ENCODE data around the gene CSF3R. TPM values are rescaled to one million over a fixed set of nuclear protein-coding genes. Genes with fewer than 3 reads are reported as not detected.

CSF3R gene
- not detected in 2 replicates for total RNA-seq

DNA sequence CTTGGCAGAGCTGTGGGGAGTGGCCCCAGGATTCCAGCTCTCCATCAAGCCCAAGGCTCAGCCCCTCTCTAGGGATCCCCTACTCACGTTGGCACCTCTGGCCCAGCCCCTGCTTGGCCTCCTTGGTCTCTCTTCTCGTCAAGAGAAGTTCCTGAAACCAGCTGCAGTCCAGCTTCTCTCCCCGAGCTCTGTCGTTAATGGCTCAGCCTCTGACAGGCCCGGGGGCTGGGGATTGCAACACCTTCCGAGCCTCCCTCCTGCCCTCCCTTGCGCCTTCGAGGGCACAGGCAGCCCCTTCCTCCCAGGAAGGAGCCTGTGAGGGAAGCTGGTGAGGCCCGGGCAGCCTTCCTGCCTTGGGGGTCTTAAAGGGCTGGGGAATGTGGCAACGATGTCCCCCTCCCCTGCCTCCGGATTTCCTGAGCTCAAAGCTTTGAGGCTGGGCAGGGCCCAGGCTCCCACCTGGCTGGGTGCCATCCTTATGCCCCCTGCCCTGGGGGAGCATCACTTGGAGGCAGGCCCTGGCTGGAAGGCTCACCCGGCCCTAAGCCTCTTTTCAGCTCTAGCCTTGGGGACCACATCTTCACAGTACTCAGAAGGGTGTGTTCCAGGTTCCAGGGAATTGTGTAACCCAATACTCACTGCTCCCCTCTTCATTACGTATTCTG is at the start of gene CSF3R:
Gene CSF3R (minus strand): TSS at position 190 of the 665 bp plus-strand sequence. CDS start 3,417 bp downstream, outside the sequence.
- DNase-seq (ENCODE audit: low read depth in 2 of 2) = no peak

DNA sequence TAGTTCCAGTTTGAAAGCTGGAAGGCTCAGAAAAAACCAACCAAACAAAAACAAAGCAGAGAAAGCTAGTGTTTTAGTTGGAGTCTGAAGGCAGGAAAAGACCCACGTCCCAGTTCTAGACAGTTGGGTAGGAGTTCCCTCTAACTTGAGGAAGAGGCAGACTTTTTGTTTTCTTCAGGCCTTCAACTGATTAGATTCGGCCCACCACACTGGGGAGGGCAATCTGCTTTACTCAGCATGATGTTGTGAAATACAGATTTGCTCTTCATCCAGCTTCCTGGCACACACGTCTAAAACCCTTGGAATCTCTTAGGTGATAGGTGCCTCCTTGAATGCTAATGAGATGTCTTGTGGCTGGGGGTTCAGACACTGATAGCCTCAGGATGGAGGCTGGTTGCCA is 49.1 kb upstream of the CSF3R start:
- no peak for DNase-seq (ENCODE audit: low read depth in 2 of 2)

DNA sequence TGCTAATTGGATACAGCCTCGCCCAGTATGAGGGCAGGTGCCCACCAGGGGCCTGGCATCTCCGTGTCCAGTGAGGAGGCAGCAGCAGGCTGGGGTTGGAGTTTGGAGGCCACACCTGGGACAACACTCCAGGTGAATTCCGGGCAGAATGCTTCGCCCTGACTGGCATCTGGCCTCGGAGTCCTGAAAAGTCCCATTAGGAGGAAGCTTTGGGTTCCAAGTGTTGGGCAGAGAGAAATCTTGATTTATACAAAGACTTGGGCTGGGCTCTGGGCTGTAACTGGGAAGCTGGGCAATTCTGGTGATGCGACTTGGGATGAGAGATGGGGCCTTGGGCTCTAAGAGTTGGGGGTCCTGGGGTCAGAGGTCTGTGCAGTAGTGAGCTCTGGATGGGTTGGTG is 48.1 kb upstream of the CSF3R start:
- DNase-seq (ENCODE audit: low read depth in 2 of 2) = no peak

DNA sequence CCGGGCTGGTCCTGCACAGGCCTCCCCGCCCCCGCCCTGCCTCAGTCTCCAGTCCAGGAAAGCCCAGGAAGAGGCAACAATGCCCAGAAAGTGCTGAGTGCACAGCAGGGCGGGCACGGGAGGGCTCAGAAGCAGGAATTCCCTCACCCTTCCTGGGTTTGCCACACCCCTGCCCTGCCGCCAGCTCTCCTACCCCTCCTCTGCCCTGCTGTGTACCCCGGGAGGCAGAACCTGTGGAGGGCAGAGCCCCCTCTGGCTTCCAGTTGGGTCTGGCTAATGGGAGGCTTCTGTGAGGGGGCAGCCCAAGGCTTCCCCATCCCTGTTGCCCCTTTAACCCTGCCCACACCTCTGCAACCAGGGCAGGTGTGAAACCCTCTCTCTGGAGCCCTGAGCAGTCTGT is 47.5 kb upstream of the CSF3R start:
- no peak for DNase-seq (ENCODE audit: low read depth in 2 of 2)

DNA sequence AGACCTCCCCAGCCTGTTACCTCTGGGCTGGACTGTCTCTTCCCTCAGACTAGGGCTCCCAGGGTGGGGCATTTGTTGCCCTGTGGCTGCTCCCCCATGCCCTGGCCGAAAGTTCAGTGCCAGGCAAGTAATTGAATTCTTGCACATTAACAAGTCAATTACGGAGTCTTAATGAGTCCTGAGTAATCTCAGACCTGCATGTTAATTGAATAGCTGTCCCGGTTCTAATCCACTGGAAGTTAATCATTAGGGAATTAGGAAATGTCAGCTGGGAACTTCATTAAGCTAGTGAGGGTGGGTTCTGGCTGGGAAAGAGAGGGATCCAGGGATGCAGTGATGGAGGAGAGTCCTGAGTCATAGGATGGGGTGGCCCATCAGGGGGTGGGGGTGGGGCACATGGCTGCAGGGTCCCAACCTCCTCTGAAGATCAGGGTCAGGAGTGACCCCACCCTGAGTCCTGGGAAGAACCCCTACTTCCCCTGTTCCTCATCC is 47.1 kb upstream of the CSF3R start:
- DNase-seq (ENCODE audit: low read depth in 2 of 2) = no peak

DNA sequence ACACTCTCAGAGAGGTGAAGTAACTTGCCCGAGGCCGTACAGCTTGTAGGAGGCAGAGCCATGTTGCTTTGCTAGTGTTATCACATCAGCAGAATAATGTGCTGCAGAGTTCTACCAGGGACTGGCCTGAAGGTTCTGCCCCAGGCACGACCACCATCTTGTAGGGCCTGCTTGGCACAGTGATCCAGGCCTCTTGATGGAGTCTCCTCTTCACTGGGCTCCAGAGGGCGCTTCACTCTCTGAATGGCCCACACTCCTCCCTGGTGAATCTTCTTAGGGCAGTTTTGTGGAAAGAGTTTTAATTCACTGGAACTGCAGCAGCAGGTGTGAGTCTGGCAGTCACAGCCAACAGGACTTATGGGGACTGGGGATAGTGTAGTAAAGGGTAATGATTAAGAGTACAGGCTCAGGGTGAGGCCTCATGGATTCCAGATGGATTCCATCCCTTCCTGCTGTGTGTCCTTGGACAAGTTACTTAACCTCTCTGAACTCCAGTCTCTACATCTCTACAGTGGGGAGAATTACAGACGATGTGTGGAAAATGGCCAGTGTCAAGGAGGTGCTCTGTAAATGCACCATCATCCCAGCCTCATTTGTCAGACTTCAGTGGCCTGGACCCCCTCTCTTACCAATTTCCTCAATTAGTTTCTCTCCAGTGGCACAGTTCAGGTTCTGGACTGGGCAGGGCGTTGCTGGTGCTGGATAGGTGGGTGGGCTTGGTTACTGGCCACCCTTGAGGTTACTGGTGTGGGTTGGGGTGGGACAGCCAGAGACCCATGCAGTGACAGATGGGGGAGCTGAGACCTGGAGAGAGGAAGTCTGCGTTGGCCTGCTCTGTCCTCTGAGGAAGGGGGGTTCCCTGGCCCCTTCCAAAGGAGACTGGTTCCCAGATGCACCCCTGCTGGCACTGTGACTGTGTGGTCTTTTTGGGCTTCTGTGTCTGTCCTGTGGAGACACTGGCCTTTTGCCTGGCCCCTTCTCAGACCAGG is 45.9 kb upstream of the CSF3R start:
- no peak for DNase-seq (ENCODE audit: low read depth in 2 of 2)

DNA sequence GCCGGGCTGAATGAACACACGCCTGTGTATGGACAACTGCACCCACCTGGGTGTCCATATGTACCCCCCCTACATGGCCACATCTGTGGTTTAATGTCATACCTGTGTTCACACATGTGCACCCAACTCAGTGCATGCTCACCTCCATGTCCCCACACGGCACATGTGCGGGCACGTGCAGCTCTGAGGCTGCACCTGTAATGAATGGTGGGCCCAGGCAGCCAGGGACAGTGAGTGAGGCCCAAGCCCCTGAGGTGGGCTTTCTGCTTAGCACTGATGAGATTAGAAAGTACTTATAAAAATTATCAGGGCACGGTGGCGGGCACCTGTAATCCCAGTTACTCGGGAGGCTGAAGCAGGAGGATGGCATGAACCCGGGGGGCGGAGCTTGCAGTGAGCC is 42.5 kb upstream of the CSF3R start:
- DNase-seq (ENCODE audit: low read depth in 2 of 2) = no peak

DNA sequence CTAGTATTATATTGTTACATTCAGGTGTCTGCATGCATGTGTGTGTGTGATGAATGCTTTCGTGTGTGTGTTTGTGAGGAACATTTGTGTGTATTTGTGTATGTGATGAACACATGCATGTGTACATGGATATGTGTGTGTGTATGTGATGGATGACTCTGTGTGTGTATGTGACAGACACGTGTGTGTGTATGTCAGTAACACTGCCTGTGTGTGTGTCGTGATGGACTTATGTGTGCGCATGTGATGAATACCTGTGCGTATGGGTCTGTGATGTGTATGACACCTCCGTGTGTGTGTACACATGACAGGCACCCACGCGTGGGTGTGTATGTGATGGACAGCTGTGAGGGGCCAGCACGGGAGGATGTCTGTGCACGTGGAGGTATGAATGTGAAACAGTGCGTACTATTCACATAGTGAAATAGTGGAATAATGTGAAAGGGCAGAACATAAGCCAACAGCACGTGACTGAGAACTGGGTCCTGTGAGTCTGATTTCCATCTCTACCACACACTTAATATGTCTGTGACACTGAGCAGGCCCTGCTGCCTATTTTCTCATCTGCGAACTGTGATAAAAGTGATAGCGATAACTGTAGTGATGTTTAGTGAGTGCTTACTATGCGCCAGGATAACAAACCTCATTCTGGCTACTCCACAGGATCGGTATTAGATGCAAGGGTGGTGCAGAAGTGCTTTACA is 41.8 kb upstream of the CSF3R start:
- no peak for DNase-seq (ENCODE audit: low read depth in 2 of 2)

DNA sequence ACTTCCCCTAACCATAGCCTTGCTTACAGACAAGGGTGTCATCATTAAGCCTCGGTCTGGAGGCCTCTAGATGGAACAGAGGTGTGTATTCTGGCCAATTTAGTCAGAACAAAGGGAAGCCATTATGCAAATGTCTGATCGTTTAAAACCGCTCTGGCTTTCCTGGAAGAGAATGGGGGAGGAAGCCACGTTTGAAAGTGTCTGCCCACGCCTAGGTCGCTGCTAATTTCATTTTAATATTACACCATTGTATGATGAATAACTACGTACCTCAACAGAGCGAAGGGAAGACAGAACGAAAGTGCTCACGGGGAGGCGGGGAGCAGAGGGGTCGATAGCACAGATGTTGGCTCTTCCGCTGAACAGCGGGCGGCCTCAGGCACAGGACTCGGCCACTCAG is 41.1 kb upstream of the CSF3R start:
- no peak for DNase-seq (ENCODE audit: low read depth in 2 of 2)

DNA sequence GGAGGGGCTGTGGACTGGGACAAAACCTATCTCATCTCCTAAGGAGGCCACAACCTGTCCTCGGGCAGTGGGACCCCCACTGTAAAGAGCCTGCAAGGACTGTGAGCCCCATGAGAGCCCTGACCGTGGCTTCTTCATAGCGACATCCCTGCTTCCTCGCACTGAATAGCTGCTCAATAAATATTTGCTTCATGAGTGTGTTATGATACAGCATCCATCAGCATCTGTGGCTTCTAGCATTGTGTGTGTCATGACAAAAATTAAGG is 40.5 kb upstream of the CSF3R start:
- no peak for DNase-seq (ENCODE audit: low read depth in 2 of 2)

DNA sequence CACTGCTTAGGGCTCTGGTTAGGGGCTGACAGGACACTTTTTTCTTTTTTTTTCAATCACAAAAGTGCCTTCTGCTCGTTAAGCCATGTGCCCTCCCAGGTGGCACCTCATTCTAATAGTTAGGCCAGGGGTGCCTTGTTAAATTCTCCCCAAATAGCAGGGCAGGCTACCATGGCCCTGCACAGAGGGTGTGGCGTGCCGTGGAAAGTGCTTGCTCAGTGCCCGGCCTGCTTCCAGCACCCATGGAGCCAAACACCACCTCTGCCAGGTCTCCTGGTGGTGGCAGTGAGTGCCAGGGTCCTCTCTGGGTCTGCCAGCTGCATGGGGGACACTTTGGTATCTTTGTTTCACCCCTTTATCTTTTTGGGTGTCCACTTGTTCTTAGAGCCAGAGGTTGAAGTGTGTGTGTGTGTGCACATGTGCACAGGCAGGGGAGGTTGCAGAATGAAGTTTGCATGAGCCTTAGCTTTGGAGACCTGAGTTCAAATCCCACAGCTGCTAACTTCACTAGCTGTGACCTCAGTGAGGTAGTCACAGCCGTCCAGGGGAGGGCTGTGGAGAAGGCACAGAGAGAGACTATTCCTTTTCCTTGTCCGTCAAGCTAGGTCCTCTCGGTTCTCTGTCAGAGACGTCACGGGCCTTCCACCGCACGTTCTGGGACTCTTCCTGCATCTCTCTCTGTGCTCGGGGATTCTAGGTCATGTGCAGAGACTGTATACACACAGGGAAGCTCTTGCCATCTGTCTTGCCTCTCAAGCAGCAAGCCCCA is 39.9 kb upstream of the CSF3R start:
- DNase-seq (ENCODE audit: low read depth in 2 of 2) = no peak

DNA sequence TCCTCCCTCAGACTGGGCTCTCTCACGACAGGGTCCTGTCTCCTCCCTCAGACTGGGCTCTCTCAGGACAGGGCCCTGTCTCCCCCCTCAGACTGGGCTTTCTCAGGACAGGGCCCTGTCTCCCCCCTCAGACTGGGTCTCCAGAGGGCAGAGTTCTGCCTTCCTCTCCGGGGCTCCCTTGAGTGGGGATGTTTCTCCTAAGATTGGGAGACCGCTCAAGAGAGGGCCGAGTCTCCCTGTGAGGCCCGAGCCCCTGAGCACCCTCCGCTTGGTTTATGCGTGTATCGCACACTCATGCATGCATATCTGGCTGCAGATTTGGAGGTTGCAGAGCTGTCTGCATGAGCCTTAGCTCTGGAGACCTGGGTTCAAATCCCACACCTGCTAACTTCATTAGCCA is 39.3 kb upstream of the CSF3R start:
- DNase-seq (ENCODE audit: low read depth in 2 of 2) = no peak

DNA sequence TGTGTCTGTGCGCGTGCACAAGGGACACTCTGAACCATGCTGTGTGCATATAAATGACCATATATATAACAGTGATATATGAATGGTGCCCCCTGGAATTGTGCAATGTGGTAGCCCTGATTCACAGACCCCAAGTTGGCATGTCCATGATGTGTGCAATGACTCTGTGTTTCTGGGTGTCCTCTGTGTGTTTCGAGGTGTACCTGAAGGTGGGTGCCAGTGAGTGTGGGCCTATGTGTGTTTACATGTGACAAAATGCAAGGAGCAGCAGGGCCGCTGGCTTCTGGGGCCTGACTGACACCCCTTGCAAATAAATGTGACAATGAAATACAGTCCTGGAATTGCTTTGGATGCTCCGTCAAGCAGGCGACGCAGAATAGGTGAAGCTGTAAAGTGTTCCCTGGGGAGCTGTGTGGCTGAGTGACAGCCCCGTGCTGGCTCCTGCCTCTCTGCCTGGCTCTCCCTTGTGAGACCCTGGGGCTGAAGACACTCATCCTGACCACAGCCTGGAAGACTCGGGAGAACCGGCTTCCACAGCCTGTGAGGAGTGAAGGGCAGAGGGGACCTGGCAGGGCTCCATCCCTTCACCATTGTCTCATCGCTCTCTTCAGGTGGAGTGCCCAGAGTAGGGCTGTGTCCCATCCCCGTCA is 38.2 kb upstream of the CSF3R start:
- no peak for DNase-seq (ENCODE audit: low read depth in 2 of 2)

DNA sequence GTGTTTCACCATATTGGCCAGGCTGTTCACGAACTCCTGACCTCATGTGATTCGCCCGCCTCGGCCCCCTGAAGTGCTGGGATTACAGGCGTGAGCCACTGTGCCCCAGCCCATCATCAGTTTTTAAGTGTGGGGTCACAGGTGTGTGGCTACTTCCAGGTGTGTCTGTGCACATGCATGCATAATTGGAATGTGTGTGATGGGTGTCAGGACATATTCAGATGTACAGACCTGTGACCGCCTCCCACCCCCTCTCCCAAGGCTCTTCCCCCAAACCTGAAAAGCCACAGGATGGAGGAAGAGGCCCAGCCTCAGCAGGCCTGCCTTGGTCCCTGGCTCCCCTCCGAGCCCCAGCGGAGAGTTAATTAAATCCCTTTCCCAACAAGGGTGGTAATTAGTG is 37.3 kb upstream of the CSF3R start:
- no peak for DNase-seq (ENCODE audit: low read depth in 2 of 2)

DNA sequence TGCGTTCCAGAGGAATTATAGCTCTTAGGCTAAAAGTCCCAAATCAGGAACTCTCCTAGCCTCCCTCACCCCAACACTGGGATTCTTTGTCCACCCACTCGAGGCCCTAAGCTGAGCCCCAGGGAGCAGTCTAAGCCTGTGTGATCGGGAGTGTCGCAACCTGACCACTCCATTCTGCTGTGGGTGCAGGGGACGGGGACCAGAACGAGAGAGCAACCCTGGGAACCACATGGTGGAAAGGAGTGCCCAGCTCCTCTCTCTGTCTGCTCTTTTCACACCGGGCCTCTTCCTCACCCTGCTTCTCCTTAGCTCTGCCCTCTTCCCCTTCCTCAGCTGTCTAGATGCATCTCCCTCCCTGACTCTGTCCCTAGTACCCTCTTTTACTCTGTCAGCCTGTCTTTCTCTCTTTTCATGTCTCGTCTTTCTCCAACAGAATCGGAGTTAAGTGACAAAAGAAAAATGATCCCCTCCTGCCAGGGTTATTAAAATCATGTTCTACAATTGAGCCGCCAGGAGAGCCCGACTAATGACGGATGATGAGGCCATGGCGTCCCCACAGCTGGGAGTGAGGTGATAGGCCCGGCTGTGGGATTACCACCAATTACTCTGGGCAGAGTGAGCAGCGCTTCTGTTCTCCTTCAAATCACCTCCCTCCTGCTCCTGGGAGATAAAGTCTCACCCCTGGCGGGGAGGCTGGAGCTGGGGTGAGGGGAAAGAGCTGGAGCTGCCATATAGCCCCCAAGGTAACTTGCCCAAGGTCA is 34.5 kb upstream of the CSF3R start:
- DNase-seq (ENCODE audit: low read depth in 2 of 2) = no peak

DNA sequence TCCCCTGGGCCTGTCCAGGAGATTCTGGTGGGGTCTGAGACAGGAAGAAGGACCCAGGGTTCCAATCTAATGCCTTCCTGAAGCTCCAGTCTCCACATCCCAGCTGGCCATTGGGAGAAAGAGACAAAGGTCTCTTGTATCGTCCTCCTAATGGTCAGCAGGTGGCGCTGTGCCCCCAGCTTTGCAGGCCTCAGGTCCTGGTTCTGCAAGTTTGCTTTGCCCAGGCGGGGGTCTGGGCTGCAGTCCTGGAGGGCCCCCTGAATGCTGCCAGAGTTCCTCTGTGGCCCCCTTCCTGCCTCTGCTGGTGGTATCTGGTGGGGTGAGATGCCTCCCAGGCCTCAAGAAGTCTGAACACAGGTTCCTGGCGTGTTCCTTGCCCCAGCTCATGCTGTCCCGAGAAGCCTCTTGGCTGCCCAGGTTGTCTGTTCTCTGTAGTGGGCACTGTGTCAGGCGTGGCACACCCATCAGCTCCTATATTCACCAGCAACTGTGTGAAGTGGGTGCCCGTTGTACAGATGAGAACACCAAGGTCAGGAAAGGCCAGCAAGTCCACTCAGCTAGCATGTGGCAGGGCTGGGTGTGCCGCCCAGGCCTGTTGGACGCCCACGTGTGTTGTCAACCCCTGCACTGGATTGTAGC is 33.8 kb upstream of the CSF3R start:
- DNase-seq (ENCODE audit: low read depth in 2 of 2) = peak; percentile 64 to 75

DNA sequence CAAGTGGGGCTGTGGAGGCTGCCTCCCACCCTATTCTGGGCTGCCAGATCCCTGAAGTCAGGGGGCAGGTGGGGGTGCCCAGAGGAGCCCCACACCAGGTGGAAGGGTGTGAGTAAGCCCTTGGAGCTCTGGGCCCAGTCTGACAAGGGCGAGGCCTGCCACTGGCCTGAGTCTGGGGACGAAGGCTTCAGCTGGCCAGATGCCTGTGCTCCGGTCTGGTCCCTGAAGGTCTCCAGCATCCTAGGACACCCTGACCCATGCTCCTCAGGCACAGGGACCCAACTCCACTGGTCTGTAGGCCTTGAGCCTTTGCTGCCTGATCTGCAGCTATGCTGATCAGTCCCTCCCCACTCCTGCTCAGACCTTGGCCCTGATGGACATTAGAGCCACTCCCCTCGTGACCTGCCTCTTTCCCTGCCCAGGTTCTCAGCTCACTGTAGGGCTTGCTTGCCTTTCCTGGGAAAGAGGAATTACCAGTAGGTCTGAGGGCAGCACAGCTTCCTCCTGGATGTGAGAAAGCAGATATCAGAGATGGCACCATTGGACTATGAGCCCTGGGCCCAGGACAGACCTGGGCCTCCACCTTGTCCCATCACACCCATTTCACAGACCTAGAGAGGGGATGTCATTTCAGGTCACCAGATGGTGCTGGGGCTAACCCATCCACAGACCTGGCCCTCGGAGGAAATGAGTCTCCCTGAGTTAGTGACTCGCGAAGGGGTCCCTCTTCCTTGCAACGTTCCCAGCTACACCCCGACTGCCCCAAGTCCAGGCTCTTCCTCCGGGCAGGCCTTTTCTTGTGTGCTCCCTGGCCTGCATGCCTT is 32.8 kb upstream of the CSF3R start:
- no peak for DNase-seq (ENCODE audit: low read depth in 2 of 2)

DNA sequence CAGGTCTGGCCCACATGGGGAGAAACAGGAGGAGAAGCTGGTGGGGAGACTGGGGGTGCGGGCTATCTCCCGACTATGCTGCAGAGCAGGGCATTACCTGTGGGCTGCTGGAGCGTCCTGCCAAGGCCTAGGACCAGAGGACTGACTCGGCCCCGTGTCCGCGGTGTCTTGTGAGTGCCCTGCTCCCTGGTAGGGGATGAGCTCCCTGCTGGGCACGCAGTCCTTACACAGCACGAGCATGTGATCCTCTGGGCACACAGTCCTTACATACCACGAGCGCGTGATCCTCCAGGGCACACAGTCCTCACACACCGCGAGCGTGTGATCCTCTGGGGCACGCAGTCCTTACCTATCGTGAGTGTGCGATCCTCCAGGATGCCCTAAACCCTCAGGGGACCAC is 31.8 kb upstream of the CSF3R start:
- no peak for DNase-seq (ENCODE audit: low read depth in 2 of 2)

Measured in lung microvascular endothelial cell (primary cell).